Fibroblast of lung (primary cell): ENCODE data around the gene SLIT2. TPM values are rescaled to one million over a fixed set of nuclear protein-coding genes. Genes with fewer than 3 reads are reported as not detected.

Experiments used
- DNase-seq, 2 donors: peaks; one replicate each; pipeline versions ENCODE4 v3.0.0 to v3.0.0-alpha.2; 2010; ENCODE audit warnings: low read depth in 2 of 2
- H2AFZ ChIP-seq: 2 replicates; pipeline ENCODE4 v1.5.1; 2012; ENCODE audit warnings: low read length, control low read depth, inconsistent platforms
- H3K27ac ChIP-seq: 2 replicates; pipeline ENCODE4 v1.5.1; 2011; ENCODE audit warnings: low read length, control low read depth; ENCODE audit not compliant: insufficient read depth
- H3K27me3 ChIP-seq: 2 replicates; pipeline ENCODE4 v1.5.1; 2011; ENCODE audit warnings: mild to moderate bottlenecking, low read length; ENCODE audit not compliant: control insufficient read depth, insufficient read depth
- H3K36me3 ChIP-seq: 2 replicates; pipeline ENCODE4 v1.5.1; 2011; ENCODE audit warnings: low read length; ENCODE audit not compliant: control insufficient read depth, insufficient read depth
- H3K4me1 ChIP-seq: 2 replicates; pipeline ENCODE4 v1.5.1; 2011; ENCODE audit warnings: low read length; ENCODE audit not compliant: control insufficient read depth, insufficient read depth; ENCODE audit errors: extremely low read depth
- H3K4me2 ChIP-seq: 2 replicates; pipeline ENCODE4 v1.5.1; 2011; ENCODE audit warnings: low read length, control low read depth; ENCODE audit not compliant: insufficient read depth; ENCODE audit errors: extremely low read depth
- H3K4me3 ChIP-seq, 4 experiments: fragments of 200-600 bp in 1 of 4; sonication (generic) in 1 of 4; replicated peaks in 1 of 4; 2 replicates each; pipeline ENCODE4 v1.5.1; 2011 to 2016; ENCODE audit warnings: low read length in 4 of 4, low read depth in 3 of 4, mild to moderate bottlenecking in 3 of 4, control low read depth in 2 of 4, inconsistent platforms in 1 of 4, mixed read lengths in 1 of 4; ENCODE audit not compliant: insufficient read depth in 1 of 4; ENCODE audit errors: control extremely low read depth in 1 of 4
- H3K79me2 ChIP-seq: 2 replicates; pipeline ENCODE4 v1.5.1; 2012; ENCODE audit warnings: mild to moderate bottlenecking, low read length, inconsistent platforms; ENCODE audit not compliant: control insufficient read depth, insufficient read depth
- H3K9ac ChIP-seq: 2 replicates; pipeline ENCODE4 v1.5.1; 2011; ENCODE audit warnings: mild to moderate bottlenecking, low read length, control low read depth; ENCODE audit not compliant: insufficient read depth
- H3K9me3 ChIP-seq: 2 replicates; pipeline ENCODE4 v1.5.1; 2012; ENCODE audit warnings: low read depth, low read length; ENCODE audit not compliant: control insufficient read depth, insufficient read depth
- H4K20me1 ChIP-seq: 2 replicates; pipeline ENCODE4 v1.5.1; 2011; ENCODE audit warnings: low read length; ENCODE audit not compliant: control insufficient read depth, insufficient read depth; ENCODE audit errors: extremely low read depth
- CTCF ChIP-seq, 2 donors: IDR thresholded peaks in 1 of 2; conservative IDR thresholded peaks in 1 of 2; 1 replicate in 1 of 2; 2 replicates in 1 of 2; pipeline ENCODE4 v1.5.1; 2011 to 2012; ENCODE audit warnings: low read length in 2 of 2, control low read depth in 1 of 2, inconsistent platforms in 1 of 2, low read depth in 1 of 2, mild to moderate bottlenecking in 1 of 2
- EZH2 ChIP-seq: IDR thresholded peaks from 2 replicates; pipeline ENCODE4 v1.5.1; 2012; ENCODE audit warnings: low read length, control low read depth, mild to moderate bottlenecking; ENCODE audit errors: missing control alignments
- polyA plus RNA-seq, 2 donors: library from polyadenylated mRNA; depleted of rRNA in 1 of 2; stranded (reverse) in 1 of 2; unstranded in 1 of 2; fragments of >200 nt; gene quantifications; 2 replicates each; pipeline ENCODE4 v1.2.1, GENCODE V29; 2011 to 2012; ENCODE audit warnings: missing spikeins in 1 of 2
- total RNA-seq: library from RNA; depleted of rRNA; stranded (reverse); fragments of >200 nt; gene quantifications from 2 replicates; pipeline ENCODE4 v1.2.1, GENCODE V29; 2014

The SLIT2 gene
- total and polyA plus RNA-seq, 2 donors (not counting 1 experiment from before 2014, with no cell fraction given): 12.6 to 27.8 TPM

GRCh38 chr4:20265726-20266125, 14.0 kb downstream of the SLIT2 start:
- no peaks in the 10 kb centered on the region for H3K4me1 ChIP-seq
- H3K79me2 ChIP-seq: no peaks in the 10 kb centered on the region
- peak in 1 of 2 donors; percentile 47 for DNase-seq
- no peak overlapping the region for H2AFZ ChIP-seq
- no peak overlapping the region for H3K27ac ChIP-seq
- H4K20me1 ChIP-seq: no peaks in the 10 kb centered on the region
- H3K9ac ChIP-seq: no peak overlapping the region
- no peaks in the 10 kb centered on the region for H3K9me3 ChIP-seq
- no peak overlapping the region for H3K4me2 ChIP-seq
- no peak for TF ChIP-seq CTCF (conservative IDR thresholded peaks at IDR 0.05 in 1 of 2, IDR thresholded peaks at IDR 0.05 in 1 of 2; ENCODE audit: low read depth in 1 of 2, low read length in 2 of 2)
- TF ChIP-seq EZH2: no peak
- H3K36me3 ChIP-seq: no peaks in the 10 kb centered on the region
- no peaks in the 10 kb centered on the region for H3K27me3 ChIP-seq
- no peak overlapping the region for H3K4me3 ChIP-seq

DNA sequence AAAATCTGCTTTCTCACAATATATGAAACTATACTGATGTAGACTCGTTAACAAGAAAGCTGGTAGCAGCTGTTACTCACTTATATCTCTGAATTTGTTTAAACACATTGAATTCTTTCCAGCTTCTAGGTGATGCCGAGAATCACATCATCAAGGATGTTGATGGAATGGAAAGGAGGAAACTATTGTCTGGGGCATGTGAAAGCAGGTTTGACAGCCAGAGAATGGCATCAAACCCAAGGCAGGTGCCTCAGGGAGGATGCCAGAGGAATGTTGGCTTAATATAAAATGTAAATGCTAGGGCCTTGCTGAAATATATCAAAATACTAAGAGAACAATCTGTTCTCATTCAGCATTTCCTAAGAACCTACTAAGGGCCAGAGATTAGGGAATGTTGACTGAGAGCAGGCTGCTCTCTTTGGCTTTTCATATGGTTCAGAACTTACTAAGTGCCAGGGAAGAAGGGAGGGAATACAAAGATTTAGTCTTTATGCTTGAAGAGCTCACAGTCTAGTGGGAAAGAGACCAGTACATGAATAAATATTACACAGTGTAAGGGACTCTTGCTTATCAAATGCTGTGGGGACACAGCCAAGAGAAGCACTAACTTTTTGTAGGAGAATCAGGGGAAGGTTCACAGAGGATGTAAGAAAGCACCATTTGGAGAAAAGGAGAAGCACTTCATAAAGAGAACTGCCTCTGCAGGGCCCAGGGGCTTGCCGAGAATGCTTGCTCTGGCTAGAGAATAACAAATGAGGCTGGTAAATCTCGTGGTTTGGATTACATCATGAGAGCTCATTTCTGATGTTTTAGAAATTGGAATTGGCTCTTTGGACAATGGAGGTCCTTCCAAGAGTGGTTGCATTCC, 14.7 kb downstream of the SLIT2 start:
- no peak overlapping the region for H3K9ac ChIP-seq
- no peak overlapping the region for H3K4me3 ChIP-seq
- no peak overlapping the region for H3K27ac ChIP-seq
- no peaks in the 10 kb centered on the region for H3K36me3 ChIP-seq
- no peaks in the 10 kb centered on the region for H3K4me1 ChIP-seq
- no peaks in the 10 kb centered on the region for H3K79me2 ChIP-seq
- TF ChIP-seq EZH2: no peak
- H3K4me2 ChIP-seq: no peak overlapping the region
- peak; percentile 61 to 85 for DNase-seq
- no peaks in the 10 kb centered on the region for H4K20me1 ChIP-seq
- H2AFZ ChIP-seq: no peak overlapping the region
- H3K9me3 ChIP-seq: no peaks in the 10 kb centered on the region
- no peaks in the 10 kb centered on the region for H3K27me3 ChIP-seq

DNA sequence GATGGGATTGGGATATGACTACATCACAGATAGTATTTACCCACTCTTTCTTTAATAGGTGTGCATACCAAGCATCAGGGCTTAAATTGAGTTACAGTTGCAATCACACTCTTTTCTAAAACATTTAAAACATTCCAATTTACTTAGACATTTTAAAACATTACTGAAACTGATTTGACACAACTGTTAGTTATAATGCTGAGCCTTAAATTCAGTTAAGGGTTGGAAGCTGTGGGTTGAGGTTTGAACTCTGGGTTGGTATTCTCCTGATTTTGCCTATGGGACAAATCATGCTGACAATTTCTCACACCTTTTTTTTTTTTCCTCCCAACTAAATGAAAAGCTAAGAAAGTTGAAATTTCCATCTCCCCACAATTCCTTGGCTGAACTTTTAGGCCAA, 16.3 kb downstream of the SLIT2 start:
- H3K79me2 ChIP-seq: no peaks in the 10 kb centered on the region
- H3K4me1 ChIP-seq: peaks cover 8% of the 10 kb centered on the region
- peak in 1 of 2 donors; percentile 33 for DNase-seq
- no peak overlapping the region for H3K9ac ChIP-seq
- TF ChIP-seq EZH2 (no peak), CTCF (conservative IDR thresholded peaks at IDR 0.05 in 1 of 2, IDR thresholded peaks at IDR 0.05 in 1 of 2; ENCODE audit: low read depth in 1 of 2, low read length in 2 of 2) (no peak)
- no peaks in the 10 kb centered on the region for H3K36me3 ChIP-seq
- H3K27ac ChIP-seq: no peak overlapping the region
- H4K20me1 ChIP-seq: no peaks in the 10 kb centered on the region
- H2AFZ ChIP-seq: no peak overlapping the region
- no peak overlapping the region for H3K4me3 ChIP-seq
- H3K9me3 ChIP-seq: no peaks in the 10 kb centered on the region
- no peak overlapping the region for H3K4me2 ChIP-seq
- no peaks in the 10 kb centered on the region for H3K27me3 ChIP-seq
